ENCODE measurements around the gene IL37.
"Not testable (repeated sequence)": the region's sequence is repeated elsewhere in the genome, so short reads cannot be mapped to it uniquely, and the experiment has no call there.

IL37 gene

GRCh38 chr2:112904883-112905282, 6.1 kb upstream of the IL37 start:
- DNase-seq (ENCODE audit: low read depth) = no peak
- no peak overlapping the region for H3K4me3 ChIP-seq (ENCODE audit: low read length)
- TF ChIP-seq CTCF (conservative IDR thresholded peaks at IDR 0.05; ENCODE audit: low read length) = no peak

- no peak overlapping the region for H3K4me3 ChIP-seq (ENCODE audit: low read length)
- no peak for DNase-seq (ENCODE audit: low read depth)
- TF ChIP-seq CTCF (conservative IDR thresholded peaks at IDR 0.05; ENCODE audit: low read length) = no peak
Measured at GRCh38 chr2:112906276-112906675, 4.7 kb upstream of the IL37 start.

- no peak for DNase-seq (ENCODE audit: low read depth)
- TF ChIP-seq CTCF (conservative IDR thresholded peaks at IDR 0.05; ENCODE audit: low read length) = no peak
- H3K4me3 ChIP-seq (ENCODE audit: low read length) = no peak overlapping the region
Measured at GRCh38 chr2:112907001-112907949, 3.7 kb upstream of the IL37 start.

GRCh38 chr2:112908559-112908958, 2.4 kb upstream of the IL37 start:
- not testable (repeated sequence) for H3K4me3 ChIP-seq (ENCODE audit: low read length)

GRCh38 chr2:112910219-112910618, 746 bp upstream of the IL37 start:
- no peak for TF ChIP-seq CTCF (conservative IDR thresholded peaks at IDR 0.05; ENCODE audit: low read length)
- DNase-seq (ENCODE audit: low read depth) = no peak
- no peak overlapping the region for H3K4me3 ChIP-seq (ENCODE audit: low read length)

More at GRCh38 chr2:112908559-112908958, 2.4 kb upstream of the IL37 start:
- not testable (repeated sequence) for DNase-seq (ENCODE audit: low read depth)

- DNase-seq (ENCODE audit: low read depth) = no peak
- TF ChIP-seq CTCF (conservative IDR thresholded peaks at IDR 0.05; ENCODE audit: low read length) = no peak
- H3K4me3 ChIP-seq (ENCODE audit: low read length) = no peak overlapping the region
Measured at GRCh38 chr2:112912403-112912802, 1.4 kb downstream of the IL37 start.

- DNase-seq (ENCODE audit: low read depth) = no peak
- no peak overlapping the region for H3K4me3 ChIP-seq (ENCODE audit: low read length)
- TF ChIP-seq CTCF (conservative IDR thresholded peaks at IDR 0.05; ENCODE audit: low read length) = no peak
Measured at GRCh38 chr2:112915300-112916144, 4.6 kb downstream of the IL37 start.
